K562 (cell line): ENCODE results near the gene ATP2B1. TPM values are rescaled to one million over a fixed set of nuclear protein-coding genes. Genes with fewer than 3 reads are reported as not detected.

Source experiments
- BHLHE40 ChIP-seq: IDR thresholded peaks from 2 replicates; pipeline ENCODE4 v1.6.1; 2011; ENCODE audit warnings: low read length, improper control_type of control experiment
- CBFA2T2 ChIP-seq: fragments of 450-650 bp; conservative IDR thresholded peaks from 2 replicates; pipeline ENCODE4 v1.6.1; 2017; ENCODE audit warnings: mild to moderate bottlenecking
- CBX1 ChIP-seq: sonication (generic); IDR thresholded peaks from 2 replicates; pipeline ENCODE4 v1.6.1; 2016; ENCODE audit warnings: antibody characterized with exemption, low read depth, mild to moderate bottlenecking
- CBX3 ChIP-seq, 2 experiments: IDR thresholded peaks; 1 replicate in 1 of 2; 2 replicates in 1 of 2; pipeline ENCODE4 v1.6.1; 2012; ENCODE audit warnings: inconsistent platforms in 2 of 2, low read length in 2 of 2, borderline replicate concordance in 1 of 2, control low read depth in 1 of 2
- CREM ChIP-seq: IDR thresholded peaks from 2 replicates; pipeline ENCODE4 v1.6.1; 2014; ENCODE audit warnings: antibody characterized with exemption, low read depth
- HDAC1 ChIP-seq, 2 experiments: fragments of 450-650 bp; IDR thresholded peaks; 2 replicates each; pipeline ENCODE4 v1.6.1; 2016 to 2017; ENCODE audit warnings: inconsistent platforms in 1 of 2, mild to moderate bottlenecking in 1 of 2, moderate library complexity in 1 of 2
- KDM1A ChIP-seq, 2 experiments: fragments of 450-650 bp; IDR thresholded peaks; 2 replicates each; pipeline ENCODE4 v1.6.1; 2016; ENCODE audit warnings: mild to moderate bottlenecking in 2 of 2
- MEIS2 ChIP-seq: fragments of 450-650 bp; IDR thresholded peaks from 2 replicates; pipeline ENCODE4 v1.6.1; 2014; ENCODE audit warnings: mild to moderate bottlenecking; ENCODE audit not compliant: partially characterized antibody
- NCOA2 ChIP-seq, 2 experiments: fragments of 450-650 bp; IDR thresholded peaks; 2 replicates each; pipeline ENCODE4 v1.6.1; 2018; ENCODE audit warnings: mild to moderate bottlenecking in 2 of 2, moderate library complexity in 1 of 2; ENCODE audit not compliant: partially characterized antibody in 2 of 2
- NFIC ChIP-seq: fragments of 450-650 bp; IDR thresholded peaks from 2 replicates; pipeline ENCODE4 v1.6.1; 2017; ENCODE audit warnings: mild to moderate bottlenecking, inconsistent platforms
- NR2F6 ChIP-seq: fragments of 450-650 bp; formaldehyde crosslinking; IDR thresholded peaks from 2 replicates; pipeline ENCODE4 v1.4.0; 2020; ENCODE audit warnings: mild to moderate bottlenecking
- SMARCC2 ChIP-seq: fragments of 450-650 bp; IDR thresholded peaks from 2 replicates; pipeline ENCODE4 v1.6.1; 2017; ENCODE audit warnings: antibody characterized with exemption, moderate library complexity, mild to moderate bottlenecking, low read depth
- SMARCE1 ChIP-seq: fragments of 450-650 bp; IDR thresholded peaks from 2 replicates; pipeline ENCODE4 v1.7.1; 2016; ENCODE audit warnings: mild to moderate bottlenecking
- ZNF217 ChIP-seq: sonication (generic); formaldehyde crosslinking; IDR thresholded peaks from 2 replicates; pipeline ENCODE4 v1.8.0; 2022; ENCODE audit warnings: mild to moderate bottlenecking, missing genetic modification reagents
- ZNF766 ChIP-seq: fragments of 200-800 bp; sonication (Bioruptor generic); conservative IDR thresholded peaks from 2 replicates; pipeline ENCODE4 v1.6.1; 2016; ENCODE audit warnings: missing genetic modification characterization, missing compliant biosample characterization
- ZZZ3 ChIP-seq: fragments of 450-650 bp; IDR thresholded peaks from 2 replicates; pipeline ENCODE4 v1.6.1; 2016; ENCODE audit warnings: antibody characterized with exemption, mild to moderate bottlenecking, moderate library complexity
- polyA plus RNA-seq, 8 experiments: library from polyadenylated mRNA; depleted of rRNA in 4 of 8; stranded (reverse) in 5 of 8; unstranded in 3 of 8; fragments of >200 nt; fragmentation: Nextera tagmentation in 2 of 8; fragmentation: Illumina TruSeq in 1 of 8; extraction: Ambion mirVana in 2 of 8; extraction: Trizol in 1 of 8; gene quantifications; 2 replicates each; pipeline versions ENCODE4 v1.2.1 to v1.2.3, GENCODE V29; 2011 to 2014; ENCODE audit warnings: inconsistent platforms in 1 of 8, missing spikeins in 1 of 8
- total RNA-seq, 7 experiments: library from RNA; depleted of rRNA in 6 of 7; stranded (reverse); fragments of >200 nt in 6 of 7; fragmentation: Illumina TruSeq in 2 of 7; extraction: Trizol in 2 of 7; gene quantifications; 2 replicates each; pipeline versions ENCODE4 v1.2.1 to v1.2.3, GENCODE V29; 2011 to 2021; ENCODE audit warnings: low replicate concordance in 1 of 7
- TF ChIP-seq, protein P1 (sequence below), 2 experiments: fragments of 450-650 bp in 1 of 2; sonication (generic) in 1 of 2; formaldehyde crosslinking in 1 of 2; IDR thresholded peaks; 2 replicates each; pipeline versions ENCODE4 v1.7.1 to v1.9.0; 2016 to 2022; ENCODE audit warnings: inconsistent platforms in 1 of 2, mild to moderate bottlenecking in 1 of 2, missing genetic modification reagents in 1 of 2
- TF ChIP-seq, protein P2 (sequence below): IDR thresholded peaks from 2 replicates; pipeline ENCODE4 v1.6.1; 2011; ENCODE audit warnings: borderline replicate concordance, low read depth, mild to moderate bottlenecking, moderate library complexity, low read length; ENCODE audit not compliant: insufficient read depth, poor library complexity, severe bottlenecking

The ATP2B1 gene
- total and polyA plus RNA-seq, 9 of the 15 experiments (the other 6 are each of a cell fraction or from before 2014, with no cell fraction given) = 8.6 to 39.0 (median 27.8) TPM

DNA sequence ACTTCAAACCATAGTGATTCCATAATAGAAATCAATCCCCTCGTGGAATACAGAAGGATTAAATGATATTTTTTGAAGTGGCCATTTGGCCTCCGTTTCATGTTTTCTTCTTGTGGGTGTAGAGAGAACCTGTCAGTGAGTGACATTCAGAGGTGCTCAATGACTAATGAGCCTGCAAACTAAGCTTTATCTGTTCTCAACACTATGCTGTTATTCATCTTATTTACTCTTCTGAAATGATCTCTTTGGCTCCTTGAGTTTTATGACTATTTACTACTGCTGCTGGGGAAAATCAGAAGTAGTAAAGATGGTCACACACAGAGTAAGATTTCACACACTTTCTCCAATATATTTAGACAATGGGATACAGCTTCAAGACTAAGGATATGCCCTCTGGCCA lies 30.4 kb downstream of the ATP2B1 start (continued):
- TF ChIP-seq, protein P1, sequence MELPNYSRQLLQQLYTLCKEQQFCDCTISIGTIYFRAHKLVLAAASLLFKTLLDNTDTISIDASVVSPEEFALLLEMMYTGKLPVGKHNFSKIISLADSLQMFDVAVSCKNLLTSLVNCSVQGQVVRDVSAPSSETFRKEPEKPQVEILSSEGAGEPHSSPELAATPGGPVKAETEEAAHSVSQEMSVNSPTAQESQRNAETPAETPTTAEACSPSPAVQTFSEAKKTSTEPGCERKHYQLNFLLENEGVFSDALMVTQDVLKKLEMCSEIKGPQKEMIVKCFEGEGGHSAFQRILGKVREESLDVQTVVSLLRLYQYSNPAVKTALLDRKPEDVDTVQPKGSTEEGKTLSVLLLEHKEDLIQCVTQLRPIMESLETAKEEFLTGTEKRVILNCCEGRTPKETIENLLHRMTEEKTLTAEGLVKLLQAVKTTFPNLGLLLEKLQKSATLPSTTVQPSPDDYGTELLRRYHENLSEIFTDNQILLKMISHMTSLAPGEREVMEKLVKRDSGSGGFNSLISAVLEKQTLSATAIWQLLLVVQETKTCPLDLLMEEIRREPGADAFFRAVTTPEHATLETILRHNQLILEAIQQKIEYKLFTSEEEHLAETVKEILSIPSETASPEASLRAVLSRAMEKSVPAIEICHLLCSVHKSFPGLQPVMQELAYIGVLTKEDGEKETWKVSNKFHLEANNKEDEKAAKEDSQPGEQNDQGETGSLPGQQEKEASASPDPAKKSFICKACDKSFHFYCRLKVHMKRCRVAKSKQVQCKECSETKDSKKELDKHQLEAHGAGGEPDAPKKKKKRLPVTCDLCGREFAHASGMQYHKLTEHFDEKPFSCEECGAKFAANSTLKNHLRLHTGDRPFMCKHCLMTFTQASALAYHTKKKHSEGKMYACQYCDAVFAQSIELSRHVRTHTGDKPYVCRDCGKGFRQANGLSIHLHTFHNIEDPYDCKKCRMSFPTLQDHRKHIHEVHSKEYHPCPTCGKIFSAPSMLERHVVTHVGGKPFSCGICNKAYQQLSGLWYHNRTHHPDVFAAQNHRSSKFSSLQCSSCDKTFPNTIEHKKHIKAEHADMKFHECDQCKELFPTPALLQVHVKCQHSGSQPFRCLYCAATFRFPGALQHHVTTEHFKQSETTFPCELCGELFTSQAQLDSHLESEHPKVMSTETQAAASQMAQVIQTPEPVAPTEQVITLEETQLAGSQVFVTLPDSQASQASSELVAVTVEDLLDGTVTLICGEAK (IDR thresholded peaks at IDR 0.05) = 0 out of 2 replicates have a peak, but pooled peaks have one; percentile 36
- TF ChIP-seq, protein P1 (CRISPR knock-in tag; IDR thresholded peaks at IDR 0.05) = no peak
- TF ChIP-seq NR2F6 (CRISPR knock-in tag) (no peak), HDAC1 (IDR thresholded peaks at IDR 0.05) (peak in 1 of 2 experiments; percentile 56; a peak in 1 of 4 replicates), MEIS2 (peak; percentile 100), BHLHE40 (no peak), CBX1 (0 out of 2 replicates have a peak, but pooled peaks have one; percentile 22), ZZZ3 (no peak), ZNF217 (CRISPR knock-in tag) (no peak), CBFA2T2 (peak; percentile 83), CBX3 (IDR thresholded peaks at IDR 0.05; ENCODE audit: borderline replicate concordance in 1 of 2, low read length in 2 of 2) (peak in 1 of 2 experiments; percentile 88; a peak in 2 of 3 replicates), KDM1A (IDR thresholded peaks at IDR 0.05) (peak; percentile 84 to 87), SMARCE1 (peak; percentile 96), CREM (peak; percentile 41; the same call in 1 of the 2 replicates), ZNF766 (CRISPR knock-in tag) (no peak), NFIC (peak; percentile 69), NCOA2 (IDR thresholded peaks at IDR 0.05; ENCODE audit: partially characterized antibody in 2 of 2) (peak; percentile 68 to 79), SMARCC2 (peak; percentile 93)
- TF ChIP-seq, protein P2, sequence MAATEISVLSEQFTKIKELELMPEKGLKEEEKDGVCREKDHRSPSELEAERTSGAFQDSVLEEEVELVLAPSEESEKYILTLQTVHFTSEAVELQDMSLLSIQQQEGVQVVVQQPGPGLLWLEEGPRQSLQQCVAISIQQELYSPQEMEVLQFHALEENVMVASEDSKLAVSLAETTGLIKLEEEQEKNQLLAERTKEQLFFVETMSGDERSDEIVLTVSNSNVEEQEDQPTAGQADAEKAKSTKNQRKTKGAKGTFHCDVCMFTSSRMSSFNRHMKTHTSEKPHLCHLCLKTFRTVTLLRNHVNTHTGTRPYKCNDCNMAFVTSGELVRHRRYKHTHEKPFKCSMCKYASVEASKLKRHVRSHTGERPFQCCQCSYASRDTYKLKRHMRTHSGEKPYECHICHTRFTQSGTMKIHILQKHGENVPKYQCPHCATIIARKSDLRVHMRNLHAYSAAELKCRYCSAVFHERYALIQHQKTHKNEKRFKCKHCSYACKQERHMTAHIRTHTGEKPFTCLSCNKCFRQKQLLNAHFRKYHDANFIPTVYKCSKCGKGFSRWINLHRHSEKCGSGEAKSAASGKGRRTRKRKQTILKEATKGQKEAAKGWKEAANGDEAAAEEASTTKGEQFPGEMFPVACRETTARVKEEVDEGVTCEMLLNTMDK = no peak
